AG09319 (cell line): Measurements from ENCODE around the gene GAK.

ENCODE experiments used
- DNase-seq: peaks from one replicate; pipeline ENCODE4 v3.0.0-alpha.2; 2010; ENCODE audit warnings: low read depth; ENCODE audit errors: extremely low read depth
- TF ChIP-seq, protein P1 (sequence below): IDR thresholded peaks from 2 replicates; pipeline ENCODE4 v1.5.1; 2011; ENCODE audit warnings: low read depth, mild to moderate bottlenecking, inconsistent platforms, low read length, moderate library complexity

The GAK gene

DNA sequence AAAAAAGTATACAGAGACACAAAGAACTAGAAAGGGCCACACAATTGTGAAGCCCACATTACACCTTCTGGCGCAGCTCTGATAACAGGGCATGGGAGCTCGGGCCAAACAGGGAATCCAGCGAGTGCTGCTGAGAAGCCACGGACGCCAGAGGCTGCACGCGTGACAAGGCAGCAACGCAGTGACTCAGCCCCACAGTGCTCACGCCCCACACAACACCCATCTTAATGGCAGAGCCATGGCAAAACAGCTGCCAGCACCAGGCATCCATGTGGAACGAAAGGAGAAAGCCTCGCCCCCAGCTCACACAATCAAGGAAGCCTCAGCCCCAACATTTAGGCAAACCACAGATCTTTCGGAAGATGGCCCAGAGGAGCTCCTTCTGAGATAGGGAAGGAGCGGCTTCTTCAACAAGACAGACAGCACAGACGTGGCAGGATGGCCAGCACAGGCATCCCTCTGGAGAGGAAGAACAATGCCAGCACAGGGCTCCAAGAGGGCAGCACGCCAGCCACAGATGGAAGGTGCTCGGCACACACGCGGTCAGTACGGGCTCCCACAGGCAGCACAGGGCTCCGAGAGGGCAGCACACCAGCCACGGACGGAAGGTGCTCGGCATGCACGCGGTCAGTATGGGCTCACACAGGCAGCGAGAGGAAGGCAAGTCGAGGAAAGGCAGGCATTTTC lies 33.1 kb downstream of the GAK start:
- TF ChIP-seq, protein P1, sequence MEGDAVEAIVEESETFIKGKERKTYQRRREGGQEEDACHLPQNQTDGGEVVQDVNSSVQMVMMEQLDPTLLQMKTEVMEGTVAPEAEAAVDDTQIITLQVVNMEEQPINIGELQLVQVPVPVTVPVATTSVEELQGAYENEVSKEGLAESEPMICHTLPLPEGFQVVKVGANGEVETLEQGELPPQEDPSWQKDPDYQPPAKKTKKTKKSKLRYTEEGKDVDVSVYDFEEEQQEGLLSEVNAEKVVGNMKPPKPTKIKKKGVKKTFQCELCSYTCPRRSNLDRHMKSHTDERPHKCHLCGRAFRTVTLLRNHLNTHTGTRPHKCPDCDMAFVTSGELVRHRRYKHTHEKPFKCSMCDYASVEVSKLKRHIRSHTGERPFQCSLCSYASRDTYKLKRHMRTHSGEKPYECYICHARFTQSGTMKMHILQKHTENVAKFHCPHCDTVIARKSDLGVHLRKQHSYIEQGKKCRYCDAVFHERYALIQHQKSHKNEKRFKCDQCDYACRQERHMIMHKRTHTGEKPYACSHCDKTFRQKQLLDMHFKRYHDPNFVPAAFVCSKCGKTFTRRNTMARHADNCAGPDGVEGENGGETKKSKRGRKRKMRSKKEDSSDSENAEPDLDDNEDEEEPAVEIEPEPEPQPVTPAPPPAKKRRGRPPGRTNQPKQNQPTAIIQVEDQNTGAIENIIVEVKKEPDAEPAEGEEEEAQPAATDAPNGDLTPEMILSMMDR, result no peak
- DNase-seq, result no peak

DNA sequence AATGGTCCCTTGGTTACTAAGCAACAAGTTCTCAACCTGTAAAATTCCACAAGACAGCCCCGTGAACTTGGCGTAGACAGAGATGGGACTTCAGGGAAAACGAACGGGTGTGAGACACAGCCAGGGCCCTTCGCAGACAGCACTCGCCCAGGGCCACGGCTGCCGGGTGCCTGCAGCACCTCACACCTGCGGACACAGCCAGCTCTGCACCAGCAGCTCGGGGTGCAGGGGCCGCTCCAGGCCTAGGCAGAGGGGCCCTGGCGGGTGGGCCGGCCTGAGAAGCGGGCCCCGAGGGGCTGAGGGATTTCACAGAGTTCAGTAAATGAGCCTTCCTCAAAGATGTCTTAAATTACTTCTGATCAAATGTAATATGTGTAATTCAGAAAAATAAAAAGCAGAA lies 34.0 kb downstream of the GAK start:
- DNase-seq, result no peak
- TF ChIP-seq, protein P1, result no peak

DNA sequence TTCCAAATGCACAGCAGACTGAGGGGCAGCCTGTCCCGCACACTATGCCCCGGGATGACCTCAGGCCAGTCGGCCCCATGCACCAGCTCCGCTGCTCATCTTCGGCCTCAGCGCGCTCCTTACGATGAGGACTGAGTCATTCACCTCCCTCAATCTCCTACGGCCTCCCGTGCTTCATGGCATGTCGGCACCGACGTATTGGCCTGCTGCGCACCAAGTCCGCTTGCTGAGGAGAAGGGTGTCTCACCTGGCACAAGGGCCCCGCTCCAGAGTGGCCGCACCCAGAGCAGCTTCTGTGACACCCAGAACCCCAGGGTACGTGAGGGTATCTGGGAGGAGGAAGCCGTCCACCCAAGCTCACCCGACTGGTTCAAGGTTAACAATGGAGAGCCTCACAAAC lies 35.5 kb downstream of the GAK start:
- no peak for DNase-seq
- TF ChIP-seq, protein P1, result no peak

DNA sequence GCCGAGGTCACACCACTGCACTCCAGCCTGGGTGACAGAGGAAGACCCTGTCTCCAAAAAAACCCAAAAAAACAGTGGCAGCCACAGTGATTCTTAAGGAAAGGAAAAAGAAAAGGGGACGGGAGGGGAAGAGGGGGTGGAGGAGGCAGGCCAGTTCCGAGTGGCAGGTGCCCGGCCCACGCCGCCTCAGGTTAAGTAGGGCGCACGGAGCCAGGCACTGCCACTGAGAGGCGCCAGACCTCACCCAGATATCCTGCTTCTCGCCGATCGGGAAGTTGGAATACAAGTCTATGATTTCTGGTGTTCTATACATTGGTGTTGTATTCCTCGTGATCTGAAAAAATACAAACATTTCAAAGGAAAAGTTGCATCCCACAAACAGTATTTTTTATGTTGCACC lies 35.9 kb downstream of the GAK start:
- TF ChIP-seq, protein P1, result no peak
- DNase-seq, result no peak

DNA sequence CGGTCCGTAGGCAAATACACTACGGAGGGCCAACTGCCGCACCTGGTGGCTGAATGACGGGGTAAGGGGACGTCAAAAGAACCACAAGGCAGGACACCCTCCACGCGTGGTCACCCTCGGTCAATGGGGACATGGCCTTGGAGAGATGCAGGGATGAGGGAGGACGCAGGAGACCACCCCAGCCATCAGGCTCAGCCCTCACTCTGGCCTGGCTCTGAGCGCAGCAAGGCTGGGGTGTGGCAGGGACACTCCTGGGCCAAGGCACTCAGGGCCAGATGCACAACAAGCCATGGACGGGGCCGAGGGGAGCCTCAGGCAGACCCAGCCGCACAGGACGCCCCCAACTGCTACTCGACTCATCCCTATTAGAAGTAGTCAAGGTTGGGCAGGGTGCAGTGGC lies 36.5 kb downstream of the GAK start:
- TF ChIP-seq, protein P1, result no peak
- DNase-seq, result no peak

DNA sequence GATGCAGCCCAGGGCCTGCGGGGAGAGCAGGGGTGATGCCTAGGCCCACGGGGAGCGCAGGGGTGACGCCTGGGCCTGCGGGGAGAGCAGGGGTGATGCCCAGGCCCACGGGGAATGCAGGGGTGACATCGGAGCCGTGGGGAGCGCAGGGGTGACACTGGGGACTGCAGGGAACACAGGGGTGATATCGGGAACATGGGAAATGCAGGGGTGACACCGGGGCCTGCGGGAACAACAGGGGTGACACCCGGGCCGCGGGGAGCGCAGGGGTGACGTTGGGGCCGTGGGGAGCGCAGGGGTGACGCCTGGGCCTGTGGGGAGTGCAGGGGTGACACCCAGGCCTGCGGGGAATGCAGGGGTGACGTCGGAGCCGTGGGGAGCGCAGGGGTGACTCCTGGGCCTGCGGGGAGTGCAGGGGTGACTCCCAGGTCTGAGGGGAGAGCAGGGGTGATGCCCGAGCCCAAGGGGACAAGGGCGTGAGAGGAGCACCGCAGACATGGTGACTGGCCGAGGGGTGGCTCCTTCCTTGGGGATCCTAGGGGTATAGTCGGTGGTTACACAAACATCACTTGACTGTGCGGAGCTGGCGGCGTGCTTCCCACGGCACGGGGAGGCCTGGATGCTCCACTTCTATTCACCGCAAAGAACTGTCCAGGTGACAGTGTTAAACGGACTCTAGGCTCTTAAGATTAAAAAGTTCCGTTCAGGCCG lies 38.0 kb downstream of the GAK start:
- TF ChIP-seq, protein P1, result no peak
- no peak for DNase-seq

DNA sequence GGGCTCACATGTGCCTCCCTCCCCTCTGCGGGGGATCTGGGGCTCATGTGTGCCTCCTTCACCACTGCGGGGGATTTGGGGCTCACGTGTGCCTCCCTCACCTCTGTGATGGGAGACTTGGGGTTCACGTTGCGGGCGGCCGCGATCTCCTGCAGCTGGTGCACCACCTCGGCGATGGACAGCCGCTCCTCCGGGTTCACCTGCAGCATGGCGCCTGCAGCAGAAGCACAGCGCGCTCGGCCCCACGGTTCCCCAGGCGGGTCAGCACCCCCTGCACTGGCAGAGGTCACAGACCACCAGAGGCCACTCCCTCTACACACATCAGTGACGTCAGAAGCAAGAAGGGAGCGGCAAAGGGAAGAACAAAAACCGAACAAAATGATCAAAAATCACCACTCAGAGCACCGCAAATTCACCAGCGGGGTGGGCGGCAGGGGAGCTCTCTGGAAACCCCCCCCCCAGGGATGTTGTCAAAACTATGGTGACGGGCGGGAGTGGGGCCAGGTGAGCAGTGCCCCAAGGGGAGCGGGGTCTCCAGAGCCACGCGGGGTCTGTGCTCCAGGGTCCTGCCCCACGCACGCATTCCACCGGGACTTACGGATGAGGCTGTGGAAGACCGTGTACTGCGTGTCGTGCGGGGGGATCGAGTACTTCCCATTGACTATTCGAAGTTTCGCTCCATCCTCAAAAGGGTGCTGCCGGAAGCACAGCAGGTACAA lies 38.7 kb downstream of the GAK start:
- no peak for DNase-seq
- TF ChIP-seq, protein P1, result no peak
